GM21360 (cell line): ENCODE data around the gene GJB1.

Source experiments
- ATAC-seq: cut with Tn5 transposase; IDR thresholded peaks from one replicate; pipeline ENCODE4 v1.9.1; 2021; ENCODE audit warnings: mild to moderate bottlenecking, moderate library complexity; ENCODE audit not compliant: unreplicated experiment

The GJB1 gene

GRCh38 chrX:71214604-71215337, 8.3 kb upstream of the GJB1 start:
- no peak for ATAC-seq

- no peak for ATAC-seq
Measured at GRCh38 chrX:71215338-71215912, 7.6 kb upstream of the GJB1 start.

GRCh38 chrX:71216485-71216884, 6.5 kb upstream of the GJB1 start:
- ATAC-seq, result no peak

- ATAC-seq, result no peak
Measured at GRCh38 chrX:71217298-71217697, 5.7 kb upstream of the GJB1 start.

GRCh38 chrX:71221145-71221544, 1.9 kb upstream of the GJB1 start:
- ATAC-seq, result no peak

GRCh38 chrX:71224098-71224708, 1.2 kb downstream of the GJB1 start:
- no peak for ATAC-seq

- no peak for ATAC-seq
Measured at GRCh38 chrX:71225009-71225408, 2.0 kb downstream of the GJB1 start.

GRCh38 chrX:71225676-71226075, 2.7 kb downstream of the GJB1 start:
- no peak for ATAC-seq

GRCh38 chrX:71227370-71228062, 4.5 kb downstream of the GJB1 start:
- ATAC-seq, result no peak

- ATAC-seq, result no peak
Measured at GRCh38 chrX:71228063-71228642, 5.1 kb downstream of the GJB1 start.

- no peak for ATAC-seq
Measured at GRCh38 chrX:71235482-71235881, 12.5 kb downstream of the GJB1 start.

- ATAC-seq, result no peak
Measured at GRCh38 chrX:71236836-71237235, 13.8 kb downstream of the GJB1 start.

- no peak for ATAC-seq
Measured at GRCh38 chrX:71239781-71240180, 16.8 kb downstream of the GJB1 start.

GRCh38 chrX:71241301-71241700, 18.3 kb downstream of the GJB1 start:
- ATAC-seq, result no peak

- no peak for ATAC-seq
Measured at GRCh38 chrX:71244359-71245128, 21.5 kb downstream of the GJB1 start.

GRCh38 chrX:71245159-71245558, 22.1 kb downstream of the GJB1 start:
- ATAC-seq, result no peak

- no peak for ATAC-seq
Measured at GRCh38 chrX:71250841-71251240, 27.8 kb downstream of the GJB1 start.

GRCh38 chrX:71251466-71251973, 28.5 kb downstream of the GJB1 start:
- no peak for ATAC-seq

- ATAC-seq, result no peak
Measured at GRCh38 chrX:71252221-71252620, 29.2 kb downstream of the GJB1 start.
